Sigmoid colon (tissue), 4 donors: ENCODE measurements around the gene DPYSL4.

ENCODE experiments used
- CTCF ChIP-seq, 4 experiments: fragments of 450-650 bp in 3 of 4; fragments of 200-600 bp in 1 of 4; IDR thresholded peaks; one replicate each; pipeline ENCODE4 v1.5.1; 2016 to 2019; ENCODE audit warnings: antibody characterized with exemption in 4 of 4, mild to moderate bottlenecking in 3 of 4, moderate library complexity in 2 of 4
- EP300 ChIP-seq, 4 donors: sonication (generic); formaldehyde crosslinking; IDR thresholded peaks; one replicate each; pipeline ENCODE4 v1.6.1; 2017; ENCODE audit warnings: antibody characterized with exemption in 4 of 4
- POLR2A ChIP-seq, 2 donors: fragments of 450-650 bp; IDR thresholded peaks; one replicate each; pipeline ENCODE4 v1.6.1; 2016; ENCODE audit warnings: antibody characterized with exemption in 2 of 2, mild to moderate bottlenecking in 2 of 2, moderate library complexity in 2 of 2
- POLR2AphosphoS5 ChIP-seq, 4 donors: sonication (generic); formaldehyde crosslinking; IDR thresholded peaks; one replicate each; pipeline ENCODE4 v1.6.1; 2017; ENCODE audit warnings: antibody characterized with exemption in 4 of 4

DNA sequence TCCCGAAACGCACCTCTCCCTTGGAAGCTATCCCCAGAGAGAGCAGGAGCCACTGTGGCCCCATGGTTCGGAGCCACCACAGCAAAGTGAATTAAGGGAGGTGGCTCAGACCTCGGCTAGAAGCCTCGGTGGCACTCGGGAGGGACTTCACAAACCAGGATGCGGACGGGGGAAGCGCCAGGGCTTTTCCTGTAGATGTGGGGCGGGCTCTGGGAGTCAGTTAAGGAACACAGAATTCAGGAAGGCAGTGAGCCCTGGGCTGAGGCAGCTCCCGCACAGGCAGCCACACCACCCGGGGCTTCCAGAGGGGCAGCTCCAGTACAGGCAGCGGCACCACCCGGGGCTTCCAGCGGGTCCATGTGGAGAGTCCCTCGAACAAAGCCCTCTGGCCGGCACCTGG is 42.7 kb upstream of the DPYSL4 start:
- no peak for TF ChIP-seq CTCF (IDR thresholded peaks at IDR 0.05)
- no peak for TF ChIP-seq EP300 (IDR thresholded peaks at IDR 0.05)
- TF ChIP-seq POLR2A (IDR thresholded peaks at IDR 0.05), result no peak
- no peak for TF ChIP-seq POLR2AphosphoS5 (IDR thresholded peaks at IDR 0.05)
